GM20431 (cell line): ENCODE measurements around the gene ADAMTS20.

Experiments used
- in situ Hi-C: fragments of 300-500 bp; cut with MseI, MboI; formaldehyde crosslinking; loops from one replicate; pipeline ENCODE4 v1.15.0; 2020; ENCODE audit warnings: low sequenced_read_pairs; ENCODE audit not compliant: unreplicated experiment

ADAMTS20 gene

GRCh38 chr12:43482311-43483085 lies 69.5 kb downstream of the ADAMTS20 start:
- in situ Hi-C loops = no loop called here

DNA sequence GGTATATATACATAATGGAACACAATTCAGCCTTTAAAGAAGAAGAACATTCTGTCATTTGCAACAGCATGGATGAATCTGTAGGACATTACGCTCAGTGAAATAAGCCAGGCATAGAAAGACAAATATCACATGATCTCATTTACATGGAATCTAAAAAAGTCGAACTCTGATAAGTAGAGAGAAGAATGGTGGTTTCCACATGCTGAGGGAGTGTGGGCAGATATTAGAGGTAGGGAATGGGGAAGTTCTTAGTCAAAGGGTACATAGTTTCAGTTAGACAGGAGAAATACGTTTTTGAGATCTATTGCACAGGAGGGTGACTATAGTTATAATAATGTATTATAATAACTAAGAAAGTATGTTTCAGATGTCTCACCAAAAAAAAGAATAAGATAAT lies 71.4 kb downstream of the ADAMTS20 start:
- in situ Hi-C loops = no loop called here

DNA sequence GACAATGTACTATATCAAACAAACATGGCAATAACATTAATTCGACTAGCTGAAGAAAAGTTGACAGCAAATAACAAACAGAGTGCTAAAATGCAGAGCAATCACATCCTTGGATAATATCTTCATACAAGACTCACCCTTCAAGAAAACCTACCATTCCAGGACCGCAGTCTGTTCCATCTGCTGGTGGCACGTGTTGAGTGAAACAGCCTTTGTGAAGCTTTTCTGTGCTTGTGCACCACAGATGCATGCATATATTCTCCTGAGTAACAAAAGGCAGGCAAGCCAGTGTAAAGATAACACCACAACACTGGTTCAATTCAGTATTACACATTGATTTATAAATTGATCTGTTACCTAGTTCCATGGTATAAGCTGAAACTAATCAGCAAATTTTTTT lies 89.3 kb downstream of the ADAMTS20 start:
- in situ Hi-C loops = no loop called here

DNA sequence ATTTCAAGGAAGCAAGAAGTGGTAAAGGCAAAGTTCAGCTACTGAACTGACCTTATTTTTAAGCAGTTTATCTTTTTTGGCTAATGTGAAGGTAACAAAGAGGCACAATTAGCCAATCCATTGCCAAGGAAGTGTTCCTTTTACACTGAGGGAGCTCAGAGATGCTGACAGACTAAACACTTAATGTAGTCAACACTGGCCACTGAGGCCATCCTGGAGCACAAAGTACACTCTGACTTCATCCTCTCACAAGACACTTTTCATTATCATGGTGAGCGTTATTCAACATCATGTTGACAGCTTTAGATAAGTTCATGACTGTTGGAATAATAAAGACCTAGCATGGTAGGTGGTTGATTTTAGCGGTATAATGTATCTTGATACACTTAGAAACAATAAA lies 89.9 kb downstream of the ADAMTS20 start:
- in situ Hi-C loops = no loop called here

- in situ Hi-C loops = no loop called here
Measured at GRCh38 chr12:43459285-43459684, 92.7 kb downstream of the ADAMTS20 start.

GRCh38 chr12:43453761-43454160 lies 98.2 kb downstream of the ADAMTS20 start:
- in situ Hi-C loops = no loop called here

DNA sequence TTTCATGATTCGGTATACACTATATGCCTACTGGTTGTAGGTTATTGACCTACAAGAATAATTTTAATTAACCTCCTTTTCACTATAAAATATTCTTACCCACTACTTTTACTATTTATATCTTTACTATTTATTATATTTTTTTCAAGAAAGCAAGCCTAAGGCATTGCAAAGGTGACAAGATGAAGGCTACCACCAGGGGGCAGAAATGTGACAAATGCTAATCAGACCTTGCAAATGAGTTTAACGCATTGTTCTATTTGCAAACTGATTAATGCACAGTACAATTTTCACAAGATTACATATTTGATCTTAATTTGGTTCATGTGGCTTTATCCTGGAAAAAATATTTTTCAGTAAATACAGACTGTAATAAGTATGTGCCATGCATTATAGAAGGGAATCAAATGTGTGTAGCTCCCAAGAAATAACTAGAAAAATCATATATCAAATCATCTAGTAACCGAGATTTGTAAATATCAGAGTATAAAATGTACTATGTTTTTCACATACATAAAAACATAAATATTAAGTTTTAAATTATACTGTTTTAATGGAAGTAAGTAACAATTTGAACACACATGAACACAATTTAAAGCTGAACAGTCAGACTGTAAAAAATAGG lies 107.0 kb downstream of the ADAMTS20 start:
- in situ Hi-C loops = loop anchor here (25.0 kb wide), 1 partner anchor 442 kb away; no protein-coding TSS in a partner anchor

DNA sequence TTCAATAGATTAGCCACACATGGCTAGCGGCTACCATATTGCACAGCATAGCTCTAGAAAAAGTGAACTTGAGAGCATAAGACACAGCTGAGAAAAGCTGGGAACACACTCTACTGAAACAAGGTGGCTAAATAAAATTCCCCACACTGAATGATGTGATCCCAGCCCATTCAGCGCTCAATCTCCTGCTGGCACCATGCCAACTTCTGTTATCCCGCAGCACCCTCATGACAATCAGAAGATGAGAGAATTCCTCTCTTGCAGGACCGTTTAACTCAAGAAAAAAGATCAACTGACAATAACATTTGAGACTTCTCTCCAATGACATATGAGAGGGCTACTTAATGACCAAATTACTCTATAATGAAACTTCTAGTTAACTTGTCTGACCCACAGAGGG lies 115.4 kb downstream of the ADAMTS20 start:
- in situ Hi-C loops = loop anchor here (25.0 kb wide), 1 partner anchor 451 kb away; no protein-coding TSS in a partner anchor

GRCh38 chr12:43434614-43435013 lies 117.4 kb downstream of the ADAMTS20 start:
- in situ Hi-C loops = loop anchor here (25.0 kb wide), 1 partner anchor 453 kb away; no protein-coding TSS in a partner anchor

DNA sequence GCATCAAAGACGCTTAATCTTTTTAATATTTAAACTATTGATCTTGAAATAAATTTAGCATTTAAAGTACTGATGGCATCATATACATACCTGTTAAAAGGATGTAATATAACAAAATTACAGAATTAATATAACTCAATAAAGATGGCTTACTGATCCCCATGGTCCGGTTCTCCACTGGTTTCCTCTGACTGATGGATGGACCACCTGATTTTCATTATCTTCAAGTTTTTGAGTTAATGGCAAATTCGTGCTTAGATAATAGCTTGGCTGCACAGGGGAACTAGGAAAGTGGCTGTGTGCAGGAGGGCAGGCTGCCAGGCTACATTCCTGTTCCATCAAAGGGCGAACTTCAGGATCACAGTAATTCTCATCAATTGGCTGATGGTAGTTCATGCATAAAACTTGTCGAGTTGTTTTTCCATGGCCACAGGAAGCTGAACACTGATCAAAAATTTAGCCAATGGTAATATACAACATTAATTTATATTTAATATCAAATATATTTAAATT lies 123.9 kb downstream of the ADAMTS20 start:
- in situ Hi-C loops = loop anchor here (25.0 kb wide), 1 partner anchor 459 kb away; no protein-coding TSS in a partner anchor

DNA sequence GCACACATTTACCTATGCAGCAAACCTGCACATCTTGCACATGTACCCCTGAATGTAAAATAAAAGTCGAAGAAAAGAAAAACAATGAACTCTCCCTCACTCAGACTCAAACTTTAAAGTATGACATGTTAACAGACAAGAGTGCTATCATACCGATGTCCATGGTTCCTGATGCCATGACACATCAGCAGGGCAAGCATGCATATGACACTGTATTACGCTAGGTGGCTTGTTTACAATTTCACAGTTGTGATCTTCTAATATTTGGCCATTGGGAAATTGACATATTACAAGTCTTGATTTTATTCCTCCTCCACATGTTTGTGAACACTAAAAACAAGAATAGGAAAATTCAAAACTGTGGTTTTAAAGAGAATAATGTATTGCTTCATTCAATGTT lies 126.6 kb downstream of the ADAMTS20 start:
- in situ Hi-C loops = loop anchor here (25.0 kb wide), 1 partner anchor 462 kb away; no protein-coding TSS in a partner anchor

GRCh38 chr12:43416981-43417380 lies 135.0 kb downstream of the ADAMTS20 start:
- in situ Hi-C loops = no loop called here

- in situ Hi-C loops = no loop called here
Measured at GRCh38 chr12:43407816-43408645, 144.0 kb downstream of the ADAMTS20 start.

DNA sequence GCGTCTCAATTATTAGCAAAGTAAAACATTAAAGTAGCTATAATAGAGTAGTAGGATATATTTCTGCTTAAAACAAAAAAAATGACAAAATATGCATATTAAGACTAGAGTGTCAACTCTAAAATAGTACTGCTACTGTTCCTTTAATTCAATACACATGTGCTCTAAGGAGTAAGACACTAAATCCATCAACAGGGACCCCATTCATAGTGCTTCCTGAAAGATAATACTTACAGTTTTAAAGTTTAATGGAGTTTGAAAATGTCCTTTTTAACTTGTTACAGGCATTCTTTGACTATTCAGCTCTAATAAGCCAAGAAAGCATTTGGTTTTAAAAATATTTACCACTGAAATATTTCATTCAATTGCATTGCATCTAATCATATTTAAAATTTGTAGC lies 145.2 kb downstream of the ADAMTS20 start:
- in situ Hi-C loops = no loop called here

GRCh38 chr12:43402436-43402835 lies 149.6 kb downstream of the ADAMTS20 start:
- in situ Hi-C loops = no loop called here

DNA sequence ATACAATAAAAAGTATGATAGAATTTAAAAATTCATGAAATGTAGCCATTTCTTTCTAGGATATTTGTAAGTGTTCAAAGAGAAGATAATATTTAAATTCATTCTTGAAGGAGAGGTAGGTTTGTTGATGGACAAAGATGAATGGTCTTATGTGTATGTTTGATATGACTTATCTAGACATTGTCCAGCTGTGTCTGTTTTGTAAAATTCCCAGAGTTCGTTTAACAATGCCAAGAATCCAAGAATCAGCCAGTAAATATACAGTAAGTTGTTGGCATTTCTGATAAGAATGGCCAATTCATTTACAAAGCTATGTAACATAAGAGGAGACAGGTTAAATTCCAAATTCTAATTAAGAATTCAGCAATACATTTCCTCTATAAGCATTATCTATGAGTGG lies 150.9 kb downstream of the ADAMTS20 start:
- in situ Hi-C loops = no loop called here

DNA sequence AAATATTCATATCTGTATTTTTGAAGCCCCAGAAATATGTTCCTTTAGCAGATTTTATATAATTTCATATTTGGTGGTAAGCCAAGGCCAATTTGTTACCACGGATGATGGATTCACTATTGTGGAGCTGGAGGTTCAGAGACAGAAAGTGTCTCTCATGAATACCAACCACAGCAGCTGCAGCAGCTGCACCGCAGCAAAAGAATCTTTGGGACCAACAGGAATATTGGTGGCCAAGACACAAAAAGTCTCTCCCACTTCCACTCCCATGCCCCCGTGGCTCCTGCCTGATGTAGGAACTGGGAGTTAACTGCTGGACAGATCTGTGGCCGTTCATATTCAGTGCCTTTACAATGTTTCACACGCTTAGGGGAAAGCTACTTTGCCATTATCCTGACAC lies 155.3 kb downstream of the ADAMTS20 start:
- in situ Hi-C loops = no loop called here

DNA sequence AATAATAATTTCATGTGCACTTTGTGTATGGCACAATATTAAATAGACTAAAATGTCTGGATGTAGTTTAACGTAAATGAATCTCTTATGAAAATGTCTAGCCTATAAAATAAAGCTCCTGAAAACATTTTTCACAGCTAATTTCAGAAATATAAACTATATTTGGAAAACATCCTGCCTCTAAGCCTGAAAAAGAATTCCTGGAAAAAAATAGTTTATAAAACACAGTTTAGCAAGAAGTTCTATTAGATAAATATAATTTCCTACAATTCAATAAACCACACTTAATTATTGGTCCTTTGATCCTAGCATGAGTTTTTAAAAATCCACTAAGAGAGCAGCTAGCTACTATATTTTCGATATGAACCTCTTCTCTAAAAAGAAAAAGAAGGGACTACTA lies 159.9 kb downstream of the ADAMTS20 start:
- in situ Hi-C loops = no loop called here

GRCh38 chr12:43381879-43382278 lies 170.1 kb downstream of the ADAMTS20 start:
- in situ Hi-C loops = no loop called here

DNA sequence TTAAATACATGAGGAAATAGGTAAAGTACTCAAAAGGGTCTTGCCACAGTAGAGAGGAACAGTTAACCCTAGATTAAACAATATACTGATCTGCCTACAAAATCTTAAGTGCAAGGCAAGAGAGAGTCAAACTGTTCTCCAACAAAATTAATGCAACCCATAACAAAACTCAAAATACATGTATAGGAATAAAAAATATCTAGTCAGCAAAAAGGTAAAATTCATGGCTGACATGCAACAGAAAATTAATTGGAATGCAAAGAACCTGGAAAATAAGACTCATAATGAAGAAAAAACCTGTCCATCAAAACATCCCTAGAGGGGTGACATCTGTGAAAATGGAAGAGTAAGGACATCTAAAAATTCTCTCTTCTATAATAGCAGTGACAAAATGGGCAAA lies 173.6 kb downstream of the ADAMTS20 start:
- in situ Hi-C loops = no loop called here
